NCI-H510A (cell line): ENCODE data around the gene CLCNKA.

ENCODE experiments used
- DNase-seq: peaks from one replicate; lab custom pipeline; 2025; lab: John Stamatoyannopoulos, UW

The CLCNKA gene

GRCh38 chr1:16078925-16079656 is 57.3 kb downstream of the CLCNKA start:
- DNase-seq = peak; percentile 65

- no peak for DNase-seq
Measured at GRCh38 chr1:16080422-16081150, 58.8 kb downstream of the CLCNKA start.

- DNase-seq = no peak
Measured at GRCh38 chr1:16081636-16082035, 59.8 kb downstream of the CLCNKA start.

- DNase-seq = peak; percentile 42
Measured at GRCh38 chr1:16082283-16083038, 60.6 kb downstream of the CLCNKA start.

- no peak for DNase-seq
Measured at GRCh38 chr1:16083486-16083885, 61.6 kb downstream of the CLCNKA start.
